IMR-90 (cell line): Measurements from ENCODE around the gene SLC37A1. TPM values are rescaled to one million over a fixed set of nuclear protein-coding genes. Genes with fewer than 3 reads are reported as not detected.

Experiments
- ATAC-seq: fragments of 200-7000 bp; cut with Tn5 transposase; 2 replicates; pipeline ENCODE4 v1.9.1; 2020; ENCODE audit warnings: low read depth, mild to moderate bottlenecking, moderate library complexity
- BruUV-seq: library from RNA; stranded (reverse); fragments of 400-500 nt; replicated peaks from 2 replicates; lab custom pipeline; 2021; lab: Mats Ljungman, UMichigan
- CTCF ChIA-PET: fragments of 300-600 bp; formaldehyde crosslinking; extraction: SDS; loops from one replicate; lab custom pipeline; 2021; ENCODE audit warnings: antibody characterized with exemption; lab: Yijun Ruan, JAX
- POLR2A ChIA-PET: fragments of 300-600 bp; sonication (Branson Sonifier 250); formaldehyde crosslinking; loops from one replicate; lab custom pipeline; 2022; ENCODE audit warnings: antibody characterized with exemption; ENCODE audit not compliant: unreplicated experiment; lab: Charles Lee
- DNase-seq: peaks from one replicate; pipeline ENCODE4 v3.0.0; 2013
- H2AFZ ChIP-seq: replicated peaks from 2 replicates; pipeline ENCODE3; 2013; ENCODE audit warnings: low read length, mild to moderate bottlenecking; ENCODE audit not compliant: poor library complexity
- H2AK5ac ChIP-seq: 2 replicates; pipeline ENCODE4 v1.6.1; 2013; ENCODE audit warnings: low read depth, low read length, inconsistent platforms
- H2AK9ac ChIP-seq: replicated peaks from 2 replicates; pipeline ENCODE3; 2013; ENCODE audit warnings: mild to moderate bottlenecking, low read depth, low read length, moderate library complexity; ENCODE audit not compliant: poor library complexity
- H2BK120ac ChIP-seq: 2 replicates; pipeline ENCODE4 v1.6.1; 2013; ENCODE audit warnings: low read depth, low read length, inconsistent platforms
- H2BK15ac ChIP-seq: 3 replicates; pipeline ENCODE4 v1.6.1; 2013; ENCODE audit warnings: low read depth, low read length, inconsistent platforms
- H2BK20ac ChIP-seq: 2 replicates; pipeline ENCODE4 v1.6.1; 2013; ENCODE audit warnings: low read depth, mild to moderate bottlenecking, inconsistent platforms, low read length, moderate library complexity
- H2BK5ac ChIP-seq: 2 replicates; pipeline ENCODE4 v1.6.1; 2013; ENCODE audit warnings: mild to moderate bottlenecking, low read depth, low read length, inconsistent platforms; ENCODE audit not compliant: poor library complexity, severe bottlenecking
- H3K14ac ChIP-seq: replicated peaks from 2 replicates; pipeline ENCODE4 v1.6.1; 2013; ENCODE audit warnings: low read depth, low read length, inconsistent platforms
- H3K18ac ChIP-seq: 2 replicates; pipeline ENCODE4 v1.6.1; 2013; ENCODE audit warnings: low read depth, low read length, control low read depth
- H3K23ac ChIP-seq: 2 replicates; pipeline ENCODE4 v1.6.1; 2013; ENCODE audit warnings: low read depth, low read length, inconsistent platforms
- H3K27ac ChIP-seq: 2 replicates; pipeline ENCODE4 v1.5.1; 2013; ENCODE audit warnings: mild to moderate bottlenecking, control low read depth, low read length; ENCODE audit not compliant: insufficient read depth
- H3K27me3 ChIP-seq: 2 replicates; pipeline ENCODE4 v1.6.1; 2013; ENCODE audit warnings: low read length; ENCODE audit not compliant: control insufficient read depth, insufficient read depth
- H3K36me3 ChIP-seq: 2 replicates; pipeline ENCODE4 v1.6.1; 2013; ENCODE audit warnings: low read length, mixed read lengths; ENCODE audit not compliant: control insufficient read depth, insufficient read depth
- H3K4ac ChIP-seq: 2 replicates; pipeline ENCODE4 v1.6.1; 2013; ENCODE audit warnings: low read depth, low read length, inconsistent platforms
- H3K4me1 ChIP-seq: 2 replicates; pipeline ENCODE4 v1.6.1; 2013; ENCODE audit warnings: low read length, mixed read lengths; ENCODE audit not compliant: control insufficient read depth, insufficient read depth
- H3K4me2 ChIP-seq: 2 replicates; pipeline ENCODE4 v1.6.1; 2013; ENCODE audit warnings: low read depth, mild to moderate bottlenecking, control low read depth, low read length, moderate library complexity
- H3K4me3 ChIP-seq: 2 replicates; pipeline ENCODE4 v1.5.1; 2013; ENCODE audit warnings: low read depth, mild to moderate bottlenecking, control low read depth, low read length, moderate library complexity; ENCODE audit not compliant: insufficient read depth
- H3K56ac ChIP-seq: 2 replicates; pipeline ENCODE4 v1.6.1; 2013; ENCODE audit warnings: low read length, inconsistent platforms; ENCODE audit not compliant: insufficient read depth; ENCODE audit errors: extremely low read depth
- H3K79me1 ChIP-seq, 2 experiments: 2 replicates each; pipeline ENCODE4 v1.6.1; 2013; ENCODE audit warnings: low read length in 2 of 2, inconsistent platforms in 1 of 2, low read depth in 1 of 2
- H3K9ac ChIP-seq: 2 replicates; pipeline ENCODE4 v1.6.1; 2013; ENCODE audit warnings: low read depth, low read length, control low read depth
- H3K9me1 ChIP-seq: 2 replicates; pipeline ENCODE4 v1.6.1; 2013; ENCODE audit warnings: low read length, inconsistent platforms; ENCODE audit not compliant: insufficient read depth
- H3K9me3 ChIP-seq: 2 replicates; pipeline ENCODE4 v1.6.1; 2013; ENCODE audit warnings: low read length; ENCODE audit not compliant: control insufficient read depth, insufficient read depth
- H4K20me1 ChIP-seq: 2 replicates; pipeline ENCODE4 v1.6.1; 2013; ENCODE audit warnings: low read length, inconsistent platforms; ENCODE audit not compliant: insufficient read depth
- H4K5ac ChIP-seq: 2 replicates; pipeline ENCODE4 v1.6.1; 2013; ENCODE audit warnings: mild to moderate bottlenecking, low read depth, low read length, control low read depth
- H4K8ac ChIP-seq, 2 experiments: 2 replicates each; pipeline ENCODE4 v1.6.1; 2013; ENCODE audit warnings: low read depth in 2 of 2, low read length in 2 of 2, control low read depth in 1 of 2, inconsistent platforms in 1 of 2
- H4K91ac ChIP-seq: 2 replicates; pipeline ENCODE4 v1.6.1; 2013; ENCODE audit warnings: low read depth, low read length, inconsistent platforms; ENCODE audit not compliant: insufficient read depth
- BHLHE40 ChIP-seq: fragments of 150-350 bp; IDR thresholded peaks from 2 replicates; pipeline ENCODE4 v1.6.1; 2016; ENCODE audit warnings: mild to moderate bottlenecking, low read depth, low read length
- CHD1 ChIP-seq: IDR thresholded peaks from 2 replicates; pipeline ENCODE4 v1.6.1; 2012; ENCODE audit warnings: low read depth, low read length, improper control_type of control experiment
- FOS ChIP-seq: fragments of 150-350 bp; IDR thresholded peaks from 2 replicates; pipeline ENCODE4 v1.6.1; 2016; ENCODE audit warnings: low read depth, low read length
- MAFK ChIP-seq: IDR thresholded peaks from 2 replicates; pipeline ENCODE4 v1.6.1; 2012; ENCODE audit warnings: low read depth, low read length, improper control_type of control experiment
- MAZ ChIP-seq: IDR thresholded peaks from 2 replicates; pipeline ENCODE4 v1.6.1; 2012; ENCODE audit warnings: low read depth, mild to moderate bottlenecking, low read length, improper control_type of control experiment, moderate library complexity, borderline replicate concordance
- MXI1 ChIP-seq: IDR thresholded peaks from 2 replicates; pipeline ENCODE4 v1.6.1; 2012; ENCODE audit warnings: low read depth, mild to moderate bottlenecking, low read length, moderate library complexity, borderline replicate concordance
- NFE2L2 ChIP-seq: fragments of 150-350 bp; IDR thresholded peaks from 2 replicates; pipeline ENCODE4 v1.6.1; 2016; ENCODE audit warnings: low read depth, mild to moderate bottlenecking, low read length
- POLR2A ChIP-seq: IDR thresholded peaks from 2 replicates; pipeline ENCODE4 v1.6.1; 2012; ENCODE audit warnings: mild to moderate bottlenecking, low read depth, low read length
- RAD21 ChIP-seq: IDR thresholded peaks from 2 replicates; pipeline ENCODE4 v1.6.1; 2012; ENCODE audit warnings: low read length, improper control_type of control experiment
- RCOR1 ChIP-seq: IDR thresholded peaks from 2 replicates; pipeline ENCODE4 v1.6.1; 2012; ENCODE audit warnings: mild to moderate bottlenecking, low read length, improper control_type of control experiment; ENCODE audit not compliant: insufficient replicate concordance
- RFX5 ChIP-seq: IDR thresholded peaks from 2 replicates; pipeline ENCODE4 v1.8.0; 2012; ENCODE audit warnings: low read depth, mild to moderate bottlenecking, low read length, moderate library complexity
- SMC3 ChIP-seq: fragments of 150-350 bp; IDR thresholded peaks from 2 replicates; pipeline ENCODE4 v1.6.1; 2016; ENCODE audit warnings: low read depth, mild to moderate bottlenecking, antibody characterized with exemption, low read length, moderate library complexity
- USF2 ChIP-seq: fragments of 150-350 bp; IDR thresholded peaks from 2 replicates; pipeline ENCODE4 v1.6.1; 2017; ENCODE audit warnings: mild to moderate bottlenecking, antibody characterized with exemption, low read length, low read depth
- WGBS, 2 experiments: methylation state at CpG; one replicate each; pipeline versions ENCODE4 v1.1.5 to v1.1.7; 2013; ENCODE audit warnings: missing lambda C conversion rate in 2 of 2; ENCODE audit not compliant: insufficient read length in 1 of 2; ENCODE audit errors: extremely low coverage in 2 of 2; 5-methylcytosine and 5-hydroxymethylcytosine counted together
- dilution Hi-C: fragments of 300-500 bp; cut with HindIII; formaldehyde crosslinking; loops from one replicate; pipeline ENCODE4 v1.14.3; 2018; ENCODE audit warnings: low sequenced_read_pairs; ENCODE audit not compliant: unreplicated experiment
- in situ Hi-C: fragments of 300-500 bp; cut with MboI; formaldehyde crosslinking; loops from 3 replicates; pipeline ENCODE4 v1.14.3; 2019; ENCODE audit warnings: low sequenced_read_pairs, inconsistent platforms, mixed read lengths
- intact Hi-C: fragments of 100-400 bp; cut with micrococcal nuclease; formaldehyde crosslinking; loops from 2 replicates; pipeline ENCODE4 v1.10.0; 2022
- polyA plus RNA-seq, 3 experiments: library from polyadenylated mRNA; depleted of rRNA; stranded (reverse); fragments of >200 nt; gene quantifications; 2 replicates each; pipeline ENCODE4 v1.2.3, GENCODE V29; 2012; ENCODE audit warnings: low replicate concordance in 1 of 3
- total RNA-seq: library from RNA; depleted of rRNA; stranded (reverse); fragments of >200 nt; gene quantifications from 2 replicates; pipeline ENCODE4 v1.2.3, GENCODE V29; 2012
- TF ChIP-seq, protein P1 (sequence below): conservative IDR thresholded peaks from 2 replicates; pipeline ENCODE4 v1.5.1; 2012; ENCODE audit warnings: mild to moderate bottlenecking, low read depth, low read length, improper control_type of control experiment

SLC37A1 gene
- total and polyA plus RNA-seq, 2 of the 4 experiments (the other 2 are of a cell fraction), result 0.36 to 0.48 TPM

DNA sequence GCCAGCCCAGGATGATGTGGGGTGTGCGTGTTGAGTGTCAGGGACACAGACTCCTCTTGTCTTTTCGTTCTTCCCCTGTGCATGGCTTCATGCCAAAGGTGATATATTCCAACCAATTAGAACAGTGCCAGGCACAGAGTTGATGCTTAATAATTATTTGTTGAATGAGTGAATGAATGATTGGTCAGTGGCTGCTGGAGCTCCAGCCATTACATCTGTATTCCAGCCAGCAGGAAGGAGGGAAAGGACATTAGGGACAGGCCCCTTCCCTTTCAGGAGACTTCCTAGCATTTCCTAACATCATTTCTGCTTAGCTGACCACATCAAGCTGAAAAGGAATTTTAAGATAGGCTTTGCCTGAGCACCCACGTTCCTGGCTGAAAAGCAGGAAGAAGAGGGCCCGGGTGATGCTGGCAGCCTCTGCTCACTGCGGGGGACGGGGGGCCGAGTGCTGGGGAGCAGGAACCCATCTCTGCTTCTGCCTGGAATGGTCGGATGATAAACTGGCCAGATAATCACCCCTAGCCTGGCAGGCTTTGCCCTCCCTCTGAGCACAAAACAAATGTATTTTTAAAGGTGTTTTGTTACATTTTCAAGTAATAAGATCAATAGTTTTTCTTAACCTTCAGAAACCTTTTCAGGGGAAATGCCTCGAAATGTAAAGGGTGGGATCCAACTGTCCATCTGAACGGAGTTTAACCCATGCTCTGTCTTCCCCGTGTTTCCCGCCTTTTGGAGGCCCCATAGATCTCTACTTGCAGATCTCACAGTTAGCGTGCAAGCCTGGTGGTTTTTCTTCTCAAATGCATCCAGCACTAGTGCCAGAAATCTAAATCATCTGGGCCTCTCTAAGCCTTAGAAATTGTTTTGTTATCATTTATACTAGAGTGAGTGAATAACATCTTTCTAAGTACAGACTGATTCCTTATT, 39.0 kb downstream of the SLC37A1 start:
- Histone ChIP-seq H2BK20ac (no peak overlapping the region), H2AK9ac (no peak overlapping the region), H2AK5ac (no peak overlapping the region), H3K27ac (no peak overlapping the region), H4K5ac (no peak overlapping the region), H2BK5ac (no peak overlapping the region), H3K14ac (no peak overlapping the region), H4K91ac (no peak overlapping the region), H3K4me2 (no peak overlapping the region), H3K9me1 (no peaks in the 10 kb centered on the region), H3K4ac (no peak overlapping the region), H3K4me1 (no peaks in the 10 kb centered on the region), H3K18ac (no peak overlapping the region), H3K23ac (no peak overlapping the region), H2AFZ (no peak overlapping the region), H3K36me3 (no peaks in the 10 kb centered on the region), H2BK15ac (no peak overlapping the region), H2BK120ac (no peak overlapping the region), H4K20me1 (no peaks in the 10 kb centered on the region), H3K9ac (no peak overlapping the region), H4K8ac (no peak overlapping the region), H3K56ac (no peak overlapping the region), H3K9me3 (no peaks in the 10 kb centered on the region), H3K79me1 (no peaks in the 10 kb centered on the region), H3K27me3 (peaks cover 10% of the 10 kb centered on the region; the same call in 1 of the 2 replicates), H3K4me3 (no peak overlapping the region)
- dilution Hi-C loops, result no loop called here
- no peak for TF ChIP-seq BHLHE40
- no peak for TF ChIP-seq CHD1
- TF ChIP-seq FOS, result no peak
- TF ChIP-seq, protein P1, sequence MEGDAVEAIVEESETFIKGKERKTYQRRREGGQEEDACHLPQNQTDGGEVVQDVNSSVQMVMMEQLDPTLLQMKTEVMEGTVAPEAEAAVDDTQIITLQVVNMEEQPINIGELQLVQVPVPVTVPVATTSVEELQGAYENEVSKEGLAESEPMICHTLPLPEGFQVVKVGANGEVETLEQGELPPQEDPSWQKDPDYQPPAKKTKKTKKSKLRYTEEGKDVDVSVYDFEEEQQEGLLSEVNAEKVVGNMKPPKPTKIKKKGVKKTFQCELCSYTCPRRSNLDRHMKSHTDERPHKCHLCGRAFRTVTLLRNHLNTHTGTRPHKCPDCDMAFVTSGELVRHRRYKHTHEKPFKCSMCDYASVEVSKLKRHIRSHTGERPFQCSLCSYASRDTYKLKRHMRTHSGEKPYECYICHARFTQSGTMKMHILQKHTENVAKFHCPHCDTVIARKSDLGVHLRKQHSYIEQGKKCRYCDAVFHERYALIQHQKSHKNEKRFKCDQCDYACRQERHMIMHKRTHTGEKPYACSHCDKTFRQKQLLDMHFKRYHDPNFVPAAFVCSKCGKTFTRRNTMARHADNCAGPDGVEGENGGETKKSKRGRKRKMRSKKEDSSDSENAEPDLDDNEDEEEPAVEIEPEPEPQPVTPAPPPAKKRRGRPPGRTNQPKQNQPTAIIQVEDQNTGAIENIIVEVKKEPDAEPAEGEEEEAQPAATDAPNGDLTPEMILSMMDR, result no peak
- no peak for TF ChIP-seq SMC3
- TF ChIP-seq MAZ, result no peak
- TF ChIP-seq RFX5, result no peak
- no peak for TF ChIP-seq POLR2A
- TF ChIP-seq NFE2L2, result no peak
- no peak for TF ChIP-seq MAFK
- TF ChIP-seq RCOR1, result no peak
- TF ChIP-seq MXI1, result no peak
- TF ChIP-seq USF2, result no peak
- no peak for TF ChIP-seq RAD21
- DNase-seq (no peak), ATAC-seq (no peak)
- no CpG with 5 or more reads among the region's 13 CpGs for WGBS, 2 experiments
- ChIA-PET POLR2A (no interaction called here), CTCF (no interaction called here)
- in situ Hi-C loops, result no loop called here
- intact Hi-C loops, result no loop called here
- no TSS peak for BruUV-seq
